H1 (cell line): Measurements from ENCODE around the gene NNMT.

Experiments
- JUND ChIP-seq: IDR thresholded peaks from 2 replicates; pipeline ENCODE4 v1.6.1; 2011; ENCODE audit warnings: mild to moderate bottlenecking, improper control_type of control experiment, low read length
- TBP ChIP-seq: IDR thresholded peaks from 2 replicates; pipeline ENCODE4 v1.6.1; 2011; ENCODE audit warnings: low read depth, low read length, improper control_type of control experiment

GRCh38 chr11:114256176-114256966 is 39.8 kb upstream of the NNMT start:
- TF ChIP-seq JUND (no peak), TBP (no peak)
